Endothelial cell of umbilical vein (primary cell): Measurements from ENCODE around the gene USP36. TPM values are rescaled to one million over a fixed set of nuclear protein-coding genes. Genes with fewer than 3 reads are reported as not detected.

Experiments used
- BruUV-seq: library from RNA; stranded (reverse); fragments of 400-500 nt; replicated peaks from 2 replicates; lab custom pipeline; 2021; lab: Mats Ljungman, UMichigan
- CTCF ChIA-PET: fragments of 300-600, 350-600 bp; sonication (Branson Sonifier 250); formaldehyde crosslinking; loops from one replicate; lab custom pipeline; 2021; ENCODE audit warnings: antibody characterized with exemption, inconsistent platforms; lab: Charles Lee
- POLR2A ChIA-PET: fragments of 300-600, 350-600 bp; sonication (Branson Sonifier 250); formaldehyde crosslinking; loops from one replicate; lab custom pipeline; 2021; ENCODE audit warnings: antibody characterized with exemption, inconsistent platforms; lab: Charles Lee
- DNase-seq: peaks from one replicate; pipeline ENCODE4 v3.0.0-alpha.2; 2011; ENCODE audit warnings: low read depth, low spot score
- FAIRE-seq: peaks from 2 replicates; lab custom pipeline; 2011; peaks lifted over from hg19 to GRCh38; lab: Jason Lieb, UNC
- H2AFZ ChIP-seq: 2 replicates; pipeline ENCODE4 v1.6.0; 2012; ENCODE audit warnings: low read depth, low read length, control low read depth, inconsistent platforms
- H3K27ac ChIP-seq: 2 replicates; pipeline ENCODE4 v1.5.1; 2011; ENCODE audit warnings: low read depth, mild to moderate bottlenecking, control low read depth, low read length, moderate library complexity; ENCODE audit not compliant: insufficient read depth
- H3K27me3 ChIP-seq, 2 experiments: 2 replicates each; pipeline versions ENCODE4 v1.6.0 to v1.6.1; 2011; ENCODE audit warnings: low read length in 2 of 2, mixed read lengths in 1 of 2; ENCODE audit not compliant: control insufficient read depth in 2 of 2, insufficient read depth in 2 of 2
- H3K36me3 ChIP-seq, 2 experiments: 2 replicates in 1 of 2; 3 replicates in 1 of 2; pipeline ENCODE4 v1.5.1; 2011; ENCODE audit warnings: low read length in 2 of 2, mild to moderate bottlenecking in 1 of 2, moderate library complexity in 1 of 2; ENCODE audit not compliant: control insufficient read depth in 2 of 2, insufficient read depth in 2 of 2; ENCODE audit errors: extremely low read depth in 1 of 2
- H3K4me1 ChIP-seq: 3 replicates; pipeline ENCODE4 v1.5.1; 2011; ENCODE audit warnings: mild to moderate bottlenecking, low read length; ENCODE audit not compliant: control insufficient read depth, insufficient read depth; ENCODE audit errors: extremely low read depth
- H3K4me2 ChIP-seq: 2 replicates; pipeline ENCODE4 v1.6.1; 2011; ENCODE audit warnings: low read length, control low read depth, mixed read lengths; ENCODE audit not compliant: insufficient read depth
- H3K4me3 ChIP-seq, 3 experiments: fragments of 200-600 bp in 1 of 3; sonication (generic), shearing (Covaris generic) in 1 of 3; replicated peaks in 1 of 3; 2 replicates each; pipeline ENCODE4 v1.5.1; 2011 to 2016; ENCODE audit warnings: control low read depth in 3 of 3, low read length in 3 of 3, mild to moderate bottlenecking in 2 of 3, inconsistent platforms in 1 of 3, low read depth in 1 of 3, moderate library complexity in 1 of 3; ENCODE audit not compliant: insufficient read depth in 1 of 3
- H3K79me2 ChIP-seq: 2 replicates; pipeline ENCODE4 v1.6.0; 2012; ENCODE audit warnings: low read length, inconsistent platforms; ENCODE audit not compliant: control insufficient read depth, insufficient read depth
- H3K9ac ChIP-seq: replicated peaks from 2 replicates; pipeline ENCODE3; 2011; ENCODE audit warnings: low read length, control low read depth; ENCODE audit not compliant: insufficient read depth; ENCODE audit errors: extremely low read depth
- H3K9me1 ChIP-seq: replicated peaks from 3 replicates; pipeline ENCODE4 v1.6.0; 2011; ENCODE audit warnings: mild to moderate bottlenecking, low read length; ENCODE audit not compliant: control insufficient read depth, insufficient read depth; ENCODE audit errors: extremely low read depth
- H3K9me3 ChIP-seq: replicated peaks from 2 replicates; pipeline ENCODE4 v1.5.1; 2012; ENCODE audit warnings: low read length, inconsistent platforms; ENCODE audit not compliant: control insufficient read depth, insufficient read depth
- H4K20me1 ChIP-seq: replicated peaks from 2 replicates; pipeline ENCODE3; 2011; ENCODE audit warnings: mild to moderate bottlenecking, low read length; ENCODE audit not compliant: control insufficient read depth, insufficient read depth; ENCODE audit errors: extremely low read depth
- EZH2 ChIP-seq: IDR thresholded peaks from 2 replicates; pipeline ENCODE4 v1.6.1; 2012; ENCODE audit warnings: borderline replicate concordance, low read depth, mild to moderate bottlenecking, moderate library complexity, low read length, inconsistent platforms; ENCODE audit not compliant: severe bottlenecking
- FOS ChIP-seq: IDR thresholded peaks from 2 replicates; pipeline ENCODE4 v1.6.1; 2011; ENCODE audit warnings: mild to moderate bottlenecking, low read length, moderate library complexity, borderline replicate concordance; ENCODE audit not compliant: insufficient read depth
- GATA2 ChIP-seq: IDR thresholded peaks from 2 replicates; pipeline ENCODE4 v1.7.0; 2011; ENCODE audit warnings: low read depth, mild to moderate bottlenecking, moderate library complexity, mixed read lengths, low read length; ENCODE audit not compliant: insufficient read length, insufficient read depth
- JUN ChIP-seq: IDR thresholded peaks from 2 replicates; pipeline ENCODE4 v1.6.1; 2011; ENCODE audit warnings: borderline replicate concordance, low read depth; ENCODE audit not compliant: insufficient read length, insufficient read depth
- MAX ChIP-seq: IDR thresholded peaks from 2 replicates; pipeline ENCODE4 v1.6.1; 2011; ENCODE audit not compliant: insufficient read depth, insufficient read length
- MYC ChIP-seq: IDR thresholded peaks from one replicate; pipeline ENCODE4 v1.6.1; 2011; ENCODE audit warnings: mild to moderate bottlenecking, low read depth, low read length
- POLR2A ChIP-seq: IDR thresholded peaks from 2 replicates; pipeline ENCODE4 v1.6.1; 2012; ENCODE audit warnings: low read depth, mild to moderate bottlenecking, control low read depth, low read length
- POLR2AphosphoS5 ChIP-seq: IDR thresholded peaks from 2 replicates; pipeline ENCODE4 v1.6.1; 2012; ENCODE audit warnings: low read depth, mild to moderate bottlenecking, control low read depth, low read length, moderate library complexity; ENCODE audit not compliant: insufficient read depth
- dilution Hi-C: fragments of 300-500 bp; cut with MboI; formaldehyde crosslinking; loops from one replicate; pipeline ENCODE4 v1.15.0; 2019; ENCODE audit warnings: low sequenced_read_pairs; ENCODE audit not compliant: extremely low pct_ligation_motif_present
- intact Hi-C: fragments of 100-400 bp; cut with micrococcal nuclease; formaldehyde crosslinking; loops from one replicate; pipeline ENCODE4 v1.10.0; 2022
- polyA plus RNA-seq, 4 experiments: library from polyadenylated mRNA; depleted of rRNA in 3 of 4; stranded (reverse) in 3 of 4; unstranded in 1 of 4; fragments of >200 nt; gene quantifications; 2 replicates each; pipeline versions ENCODE4 v1.2.1 to v1.2.3, GENCODE V29; 2011 to 2012; ENCODE audit warnings: missing spikeins in 1 of 4
- total RNA-seq: library from RNA; stranded (reverse); gene quantifications from 2 replicates; pipeline ENCODE4 v1.2.3, GENCODE V29; 2021
- TF ChIP-seq, protein P1 (sequence below), 2 donors: IDR thresholded peaks; 1 replicate in 1 of 2; 2 replicates in 1 of 2; pipeline ENCODE4 v1.5.1; 2011; ENCODE audit warnings: low read length in 2 of 2, mild to moderate bottlenecking in 2 of 2, moderate library complexity in 2 of 2, control low read depth in 1 of 2, inconsistent platforms in 1 of 2, low read depth in 1 of 2; ENCODE audit not compliant: insufficient read depth in 1 of 2; ENCODE audit errors: extremely low read depth in 1 of 2

The USP36 gene
- total and polyA plus RNA-seq, 2 donors (not counting 3 experiments of a cell fraction or from before 2014, with no cell fraction given) = 29.8 to 46.6 TPM

DNA sequence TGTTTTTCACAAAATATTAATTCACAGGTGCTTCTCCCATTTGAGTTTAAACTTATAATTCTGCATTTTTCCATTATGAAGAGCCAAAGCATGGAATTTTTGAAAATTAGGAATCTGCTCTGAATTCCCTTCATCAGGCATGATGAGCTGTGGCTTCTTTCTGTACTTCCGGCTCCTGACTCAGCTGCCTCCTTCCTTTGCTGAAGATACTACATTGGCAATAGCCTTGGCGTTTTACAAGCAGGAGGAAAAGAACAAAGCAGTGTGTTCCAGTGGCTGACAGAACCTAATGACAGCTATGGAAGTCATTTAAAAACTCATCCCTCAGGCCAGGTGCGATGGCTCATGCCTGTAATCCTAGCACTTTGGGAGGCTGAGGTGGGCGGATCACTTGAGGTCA lies 18.4 kb upstream of the USP36 start:
- H3K27me3 ChIP-seq = no peaks in the 10 kb centered on the region
- dilution Hi-C loops = no loop called here
- no peak overlapping the region for H3K4me2 ChIP-seq
- H3K9ac ChIP-seq = no peak overlapping the region
- no peaks in the 10 kb centered on the region for H3K9me3 ChIP-seq
- no peak for DNase-seq
- no peaks in the 10 kb centered on the region for H4K20me1 ChIP-seq
- H3K4me1 ChIP-seq = peaks cover 15% of the 10 kb centered on the region
- ChIA-PET CTCF (interaction anchor here (1.8 kb wide), 1 partner anchor 113 kb away, joined by 7 read pairs; no protein-coding TSS in a partner anchor), POLR2A (no interaction called here)
- H3K4me3 ChIP-seq = no peak overlapping the region
- no peak overlapping the region for H2AFZ ChIP-seq
- BruUV-seq = no TSS peak
- no peaks in the 10 kb centered on the region for H3K79me2 ChIP-seq
- no peak for FAIRE-seq
- H3K36me3 ChIP-seq = peaks cover 7 to 26% of the 10 kb centered on the region in 2 experiments
- intact Hi-C loops = no loop called here
- TF ChIP-seq POLR2A = no peak
- TF ChIP-seq, protein P1, sequence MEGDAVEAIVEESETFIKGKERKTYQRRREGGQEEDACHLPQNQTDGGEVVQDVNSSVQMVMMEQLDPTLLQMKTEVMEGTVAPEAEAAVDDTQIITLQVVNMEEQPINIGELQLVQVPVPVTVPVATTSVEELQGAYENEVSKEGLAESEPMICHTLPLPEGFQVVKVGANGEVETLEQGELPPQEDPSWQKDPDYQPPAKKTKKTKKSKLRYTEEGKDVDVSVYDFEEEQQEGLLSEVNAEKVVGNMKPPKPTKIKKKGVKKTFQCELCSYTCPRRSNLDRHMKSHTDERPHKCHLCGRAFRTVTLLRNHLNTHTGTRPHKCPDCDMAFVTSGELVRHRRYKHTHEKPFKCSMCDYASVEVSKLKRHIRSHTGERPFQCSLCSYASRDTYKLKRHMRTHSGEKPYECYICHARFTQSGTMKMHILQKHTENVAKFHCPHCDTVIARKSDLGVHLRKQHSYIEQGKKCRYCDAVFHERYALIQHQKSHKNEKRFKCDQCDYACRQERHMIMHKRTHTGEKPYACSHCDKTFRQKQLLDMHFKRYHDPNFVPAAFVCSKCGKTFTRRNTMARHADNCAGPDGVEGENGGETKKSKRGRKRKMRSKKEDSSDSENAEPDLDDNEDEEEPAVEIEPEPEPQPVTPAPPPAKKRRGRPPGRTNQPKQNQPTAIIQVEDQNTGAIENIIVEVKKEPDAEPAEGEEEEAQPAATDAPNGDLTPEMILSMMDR (IDR thresholded peaks at IDR 0.05; ENCODE audit: extremely low read depth in 1 of 2, insufficient read depth in 1 of 2, low read depth in 1 of 2, low read length in 2 of 2) = no peak
- no peak for TF ChIP-seq GATA2
- TF ChIP-seq JUN = no peak
- TF ChIP-seq EZH2 = no peak
- TF ChIP-seq POLR2AphosphoS5 = no peak
- no peak for TF ChIP-seq FOS
- TF ChIP-seq MAX = no peak
- TF ChIP-seq MYC = no peak
- H3K27ac ChIP-seq = no peak overlapping the region
- no peaks in the 10 kb centered on the region for H3K9me1 ChIP-seq
